ENCODE data around the gene MTHFD1L. TPM values are rescaled to one million over a fixed set of nuclear protein-coding genes. Genes with fewer than 3 reads are reported as not detected.

Gene MTHFD1L
- total and polyA plus RNA-seq, 2 donors from 2014 or later, result 4.7 to 39.6 TPM

DNA sequence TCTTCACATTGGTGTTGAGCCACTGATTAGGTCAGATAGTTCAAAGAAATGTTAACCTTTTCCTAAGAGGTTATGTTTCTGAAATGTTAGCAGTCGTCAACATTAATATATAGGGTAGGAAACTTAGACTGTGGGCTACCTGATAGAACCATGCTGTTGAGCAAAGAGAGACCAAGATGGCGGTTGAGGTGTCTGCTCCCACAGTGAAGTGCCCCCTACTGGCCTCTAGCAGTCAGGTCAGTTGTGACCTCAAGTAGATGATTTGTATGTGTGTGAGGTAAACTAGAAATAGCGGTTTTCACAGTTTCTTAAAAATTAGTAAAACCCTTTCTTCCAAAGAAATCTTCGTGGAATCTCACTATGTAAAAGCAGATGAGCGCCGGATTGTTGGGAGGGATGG is 40.3 kb downstream of the MTHFD1L start:
- H3K9me3 ChIP-seq (ENCODE audit: control insufficient read depth in 2 of 3, insufficient read depth in 1 of 3, low read length in 3 of 3), result no peaks in the 10 kb centered on the region
- no peak overlapping the region for H3K9ac ChIP-seq (ENCODE audit: low read length in 3 of 3)
- H3K4me1 ChIP-seq (ENCODE audit: control insufficient read depth in 2 of 3, insufficient read depth in 2 of 3, low read depth in 1 of 3, low read length in 3 of 3), result no peaks in the 10 kb centered on the region
- no peak overlapping the region for H3K27ac ChIP-seq (ENCODE audit: low read depth in 2 of 2, low read length in 2 of 2)
- H3K4me3 ChIP-seq (ENCODE audit: low read length in 3 of 3), result no peak overlapping the region
- no peaks in the 10 kb centered on the region for H3K27me3 ChIP-seq (ENCODE audit: control insufficient read depth, insufficient read depth, low read length)
- DNase-seq (no peak), FAIRE-seq (no peak)
- TF ChIP-seq, protein P1, sequence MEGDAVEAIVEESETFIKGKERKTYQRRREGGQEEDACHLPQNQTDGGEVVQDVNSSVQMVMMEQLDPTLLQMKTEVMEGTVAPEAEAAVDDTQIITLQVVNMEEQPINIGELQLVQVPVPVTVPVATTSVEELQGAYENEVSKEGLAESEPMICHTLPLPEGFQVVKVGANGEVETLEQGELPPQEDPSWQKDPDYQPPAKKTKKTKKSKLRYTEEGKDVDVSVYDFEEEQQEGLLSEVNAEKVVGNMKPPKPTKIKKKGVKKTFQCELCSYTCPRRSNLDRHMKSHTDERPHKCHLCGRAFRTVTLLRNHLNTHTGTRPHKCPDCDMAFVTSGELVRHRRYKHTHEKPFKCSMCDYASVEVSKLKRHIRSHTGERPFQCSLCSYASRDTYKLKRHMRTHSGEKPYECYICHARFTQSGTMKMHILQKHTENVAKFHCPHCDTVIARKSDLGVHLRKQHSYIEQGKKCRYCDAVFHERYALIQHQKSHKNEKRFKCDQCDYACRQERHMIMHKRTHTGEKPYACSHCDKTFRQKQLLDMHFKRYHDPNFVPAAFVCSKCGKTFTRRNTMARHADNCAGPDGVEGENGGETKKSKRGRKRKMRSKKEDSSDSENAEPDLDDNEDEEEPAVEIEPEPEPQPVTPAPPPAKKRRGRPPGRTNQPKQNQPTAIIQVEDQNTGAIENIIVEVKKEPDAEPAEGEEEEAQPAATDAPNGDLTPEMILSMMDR (IDR thresholded peaks at IDR 0.05; ENCODE audit: borderline replicate concordance, extremely low read depth, insufficient read depth), result no peak
- intact Hi-C loops (cut with DNase I), result loop anchor here (10.0 kb wide), 1 partner anchor 99 kb away; no protein-coding TSS in a partner anchor
- H3K36me3 ChIP-seq (ENCODE audit: control insufficient read depth in 2 of 3, insufficient read depth in 3 of 3, low read length in 3 of 3), result no peaks in the 10 kb centered on the region

GRCh38 chr6:150906641-150907326 is 41.3 kb downstream of the MTHFD1L start:
- no peak overlapping the region for H3K27ac ChIP-seq (ENCODE audit: low read depth in 2 of 2, low read length in 2 of 2)
- FAIRE-seq, result no peak
- intact Hi-C loops (cut with DNase I), result loop anchor here (10.0 kb wide), 1 partner anchor 98 kb away; no protein-coding TSS in a partner anchor

DNA sequence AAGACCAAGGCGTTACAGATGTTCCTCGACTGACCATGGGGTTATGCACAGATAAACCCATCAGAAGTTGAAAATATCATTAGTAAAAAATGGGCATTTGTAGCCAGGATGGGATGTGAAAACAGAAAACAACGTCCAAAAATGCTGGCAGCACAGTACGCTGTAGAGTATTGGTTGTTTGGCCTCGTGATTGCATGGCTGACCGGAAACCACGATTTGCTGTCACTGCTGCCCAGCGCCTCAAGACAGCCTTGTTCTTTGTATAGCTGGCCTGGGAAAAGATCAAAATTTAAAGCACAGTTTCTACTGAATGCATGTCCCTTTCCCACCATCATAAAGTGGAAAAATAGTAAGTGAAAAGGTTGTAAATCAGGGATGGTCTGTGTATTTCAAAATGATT is 41.9 kb downstream of the MTHFD1L start:
- TF ChIP-seq, protein P1 (IDR thresholded peaks at IDR 0.05; ENCODE audit: borderline replicate concordance, extremely low read depth, insufficient read depth), result no peak
- H3K36me3 ChIP-seq (ENCODE audit: control insufficient read depth in 2 of 3, insufficient read depth in 3 of 3, low read length in 3 of 3), result no peaks in the 10 kb centered on the region
- H3K9me3 ChIP-seq (ENCODE audit: control insufficient read depth in 2 of 3, insufficient read depth in 1 of 3, low read length in 3 of 3), result no peaks in the 10 kb centered on the region
- no peak overlapping the region for H3K9ac ChIP-seq (ENCODE audit: low read length in 3 of 3)
- FAIRE-seq (no peak), DNase-seq (no peak)
- H3K27ac ChIP-seq (ENCODE audit: low read depth in 2 of 2, low read length in 2 of 2), result no peak overlapping the region
- no peaks in the 10 kb centered on the region for H3K27me3 ChIP-seq (ENCODE audit: control insufficient read depth, insufficient read depth, low read length)
- H3K4me3 ChIP-seq (ENCODE audit: low read length in 3 of 3), result no peak overlapping the region
- H3K4me1 ChIP-seq (ENCODE audit: control insufficient read depth in 2 of 3, insufficient read depth in 2 of 3, low read depth in 1 of 3, low read length in 3 of 3), result no peaks in the 10 kb centered on the region
- intact Hi-C loops (cut with DNase I), result loop anchor here (10.0 kb wide), 1 partner anchor 97 kb away; no protein-coding TSS in a partner anchor

More at GRCh38 chr6:150906641-150907326, 41.3 kb downstream of the MTHFD1L start:
- Histone ChIP-seq H3K36me3 (ENCODE audit: control insufficient read depth in 2 of 3, insufficient read depth in 3 of 3, low read length in 3 of 3) (no peaks in the 10 kb centered on the region), H3K4me3 (ENCODE audit: low read length in 3 of 3) (no peak overlapping the region), H3K9me3 (ENCODE audit: control insufficient read depth in 2 of 3, insufficient read depth in 1 of 3, low read length in 3 of 3) (no peaks in the 10 kb centered on the region), H3K9ac (ENCODE audit: low read length in 3 of 3) (no peak overlapping the region), H3K4me1 (ENCODE audit: control insufficient read depth in 2 of 3, insufficient read depth in 2 of 3, low read depth in 1 of 3, low read length in 3 of 3) (no peaks in the 10 kb centered on the region), H3K27me3 (ENCODE audit: control insufficient read depth, insufficient read depth, low read length) (no peaks in the 10 kb centered on the region)
- peak in 1 of 5 donors; percentile 42 for DNase-seq
- TF ChIP-seq, protein P1 (IDR thresholded peaks at IDR 0.05; ENCODE audit: borderline replicate concordance, extremely low read depth, insufficient read depth), result no peak

All from kidney (tissue), 14 donors.